Thymus (tissue), 11 donors: Measurements from ENCODE around the gene ZNF277. TPM values are rescaled to one million over a fixed set of nuclear protein-coding genes. Genes with fewer than 3 reads are reported as not detected.

Source experiments
- DNase-seq, 9 donors: peaks; one replicate each; pipeline ENCODE4 v3.0.0-alpha.2; 2013; ENCODE audit warnings: low spot score in 9 of 9, low read depth in 6 of 9, missing footprints in 1 of 9
- H3K27ac ChIP-seq, 2 donors: one replicate each; pipeline ENCODE4 v1.5.1; 2013; ENCODE audit warnings: control low read depth in 1 of 2, low read depth in 1 of 2, low read length in 1 of 2, mild to moderate bottlenecking in 1 of 2, moderate library complexity in 1 of 2
- H3K27me3 ChIP-seq, 2 donors: one replicate each; pipeline ENCODE4 v1.5.1; 2013; ENCODE audit warnings: low read length in 1 of 2; ENCODE audit not compliant: control insufficient read depth in 2 of 2, insufficient read depth in 1 of 2
- H3K36me3 ChIP-seq, 2 donors: one replicate each; pipeline ENCODE4 v1.5.1; 2013; ENCODE audit warnings: low read length in 1 of 2, mild to moderate bottlenecking in 1 of 2, moderate library complexity in 1 of 2; ENCODE audit not compliant: control insufficient read depth in 2 of 2, insufficient read depth in 2 of 2
- H3K4me1 ChIP-seq, 2 donors: one replicate each; pipeline ENCODE4 v1.5.1; 2013; ENCODE audit warnings: low read length in 2 of 2; ENCODE audit not compliant: control insufficient read depth in 2 of 2, insufficient read depth in 2 of 2
- H3K4me3 ChIP-seq, 2 donors: one replicate each; pipeline ENCODE4 v1.5.1; 2013; ENCODE audit warnings: low read length in 2 of 2, control low read depth in 1 of 2, mild to moderate bottlenecking in 1 of 2
- H3K9me3 ChIP-seq, 2 donors: one replicate each; pipeline ENCODE4 v1.5.1; 2013; ENCODE audit warnings: low read length in 1 of 2, mild to moderate bottlenecking in 1 of 2; ENCODE audit not compliant: control insufficient read depth in 2 of 2, insufficient read depth in 1 of 2
- WGBS: extraction: QIAGEN DNeasy Blood & Tissue Kit; methylation state at CpG from one replicate; pipeline ENCODE4 v1.1.7; 2013; 5-methylcytosine and 5-hydroxymethylcytosine counted together
- polyA plus RNA-seq: library from polyadenylated mRNA; stranded (reverse); fragments of 200-250 nt; gene quantifications from one replicate; pipeline ENCODE4 v1.2.3, GENCODE V29; 2013
- total RNA-seq: library from RNA; stranded (reverse); fragments of 120-200 nt; gene quantifications from one replicate; pipeline ENCODE4 v1.2.4, GENCODE V29; 2013
- donor health status: healthy.

Gene ZNF277
- total and polyA plus RNA-seq, 2 donors = 29.7 to 32.3 TPM

GRCh38 chr7:112203365-112203739 lies 3.1 kb upstream of the ZNF277 start:
- Histone ChIP-seq H3K36me3 (no peaks in the 10 kb centered on the region), H3K4me1 (peaks cover 11 to 20% of the 10 kb centered on the region in 2 donors), H3K27ac (no peak overlapping the region), H3K4me3 (no peak overlapping the region), H3K9me3 (peaks cover 0 to 2% of the 10 kb centered on the region in 2 donors), H3K27me3 (peaks cover 19 to 30% of the 10 kb centered on the region in 2 donors)
- WGBS = 80% methylated on average over 4 of the region's 4 CpGs
- DNase-seq = no peak

GRCh38 chr7:112204499-112205342 lies 1.8 kb upstream of the ZNF277 start:
- H3K36me3 ChIP-seq = no peaks in the 10 kb centered on the region
- H3K9me3 ChIP-seq = peaks cover 0 to 2% of the 10 kb centered on the region in 2 donors
- H3K27ac ChIP-seq = peak overlapping the region in 1 of 2 donors; percentile 32
- H3K4me3 ChIP-seq = peak overlapping the region; percentile 63 to 98
- H3K4me1 ChIP-seq = peaks cover 11 to 20% of the 10 kb centered on the region in 2 donors
- WGBS = under 1% methylated on average over 14 of the region's 14 CpGs
- DNase-seq = peak in 4 of 9 donors; percentile 8 to 37 (median 12)
- peaks cover 19 to 30% of the 10 kb centered on the region in 2 donors for H3K27me3 ChIP-seq

GRCh38 chr7:112205343-112206237 lies 905 bp upstream of the ZNF277 start:
- Histone ChIP-seq H3K27me3 (peaks cover 19 to 30% of the 10 kb centered on the region in 2 donors), H3K27ac (peak overlapping the region in 1 of 2 donors; percentile 63), H3K9me3 (peaks cover 0 to 2% of the 10 kb centered on the region in 2 donors), H3K36me3 (no peaks in the 10 kb centered on the region), H3K4me1 (peaks cover 11 to 20% of the 10 kb centered on the region in 2 donors), H3K4me3 (peak overlapping the region; percentile 63 to 98)
- DNase-seq = peak in 4 of 9 donors; percentile 10 to 30 (median 21)
- WGBS = under 1% methylated on average over 69 of the region's 69 CpGs

- peaks cover 11 to 20% of the 10 kb centered on the region in 2 donors for H3K4me1 ChIP-seq
- H3K27me3 ChIP-seq = peaks cover 19 to 30% of the 10 kb centered on the region in 2 donors
- peak overlapping the region; percentile 63 to 98 for H3K4me3 ChIP-seq
- peak in 6 of 9 donors; percentile 4 to 37 (median 15) for DNase-seq
- H3K27ac ChIP-seq = peak overlapping the region in 1 of 2 donors; percentile 56
- H3K9me3 ChIP-seq = peaks cover 0 to 2% of the 10 kb centered on the region in 2 donors
- H3K36me3 ChIP-seq = no peaks in the 10 kb centered on the region
- under 1% methylated on average over 14 of the region's 14 CpGs for WGBS
These were observed 597 bp downstream of the ZNF277 start for GRCh38 chr7:112206991-112207592.

- peaks cover 0 to 2% of the 10 kb centered on the region in 2 donors for H3K9me3 ChIP-seq
- no peak overlapping the region for H3K4me3 ChIP-seq
- 97% methylated on average over 6 of the region's 6 CpGs for WGBS
- peaks cover 19 to 30% of the 10 kb centered on the region in 2 donors for H3K27me3 ChIP-seq
- peaks cover 11 to 20% of the 10 kb centered on the region in 2 donors for H3K4me1 ChIP-seq
- H3K36me3 ChIP-seq = no peaks in the 10 kb centered on the region
- DNase-seq = no peak
- no peak overlapping the region for H3K27ac ChIP-seq
These were observed 1.3 kb downstream of the ZNF277 start for GRCh38 chr7:112207765-112208164.

GRCh38 chr7:112211348-112211907 lies 4.9 kb downstream of the ZNF277 start:
- Histone ChIP-seq H3K36me3 (no peaks in the 10 kb centered on the region), H3K27ac (no peak overlapping the region), H3K4me1 (peaks cover 0 to 8% of the 10 kb centered on the region in 2 donors), H3K4me3 (no peak overlapping the region), H3K9me3 (no peaks in the 10 kb centered on the region), H3K27me3 (no peaks in the 10 kb centered on the region)
- no peak for DNase-seq
- 91% methylated on average over 1 of the region's 1 CpG for WGBS

GRCh38 chr7:112212571-112212970 lies 6.1 kb downstream of the ZNF277 start:
- H3K9me3 ChIP-seq = no peaks in the 10 kb centered on the region
- WGBS = 97% methylated on average over 2 of the region's 2 CpGs
- peaks cover 0 to under 1% of the 10 kb centered on the region in 2 donors for H3K4me1 ChIP-seq
- H3K27ac ChIP-seq = no peak overlapping the region
- no peaks in the 10 kb centered on the region for H3K36me3 ChIP-seq
- no peak overlapping the region for H3K4me3 ChIP-seq
- no peak for DNase-seq
- H3K27me3 ChIP-seq = no peaks in the 10 kb centered on the region

GRCh38 chr7:112213735-112214134 lies 7.2 kb downstream of the ZNF277 start:
- H3K4me3 ChIP-seq = no peak overlapping the region
- 95% methylated on average over 1 of the region's 1 CpG for WGBS

More at GRCh38 chr7:112213735-112214134, 7.2 kb downstream of the ZNF277 start:
- H3K27ac ChIP-seq = no peak overlapping the region
- no peaks in the 10 kb centered on the region for H3K36me3 ChIP-seq
- no peaks in the 10 kb centered on the region for H3K9me3 ChIP-seq
- DNase-seq = no peak
- H3K4me1 ChIP-seq = no peaks in the 10 kb centered on the region
- H3K27me3 ChIP-seq = no peaks in the 10 kb centered on the region
